HG03342 (cell line): ENCODE measurements around the gene MTAP.
A peak's percentile ranks its signal among the peaks of the same experiment; 100 is the strongest.
"Not testable (repeated sequence)": the region's sequence is repeated elsewhere in the genome, so short reads cannot be mapped to it uniquely, and the experiment has no call there.

Experiments
- ATAC-seq: cut with Tn5 transposase; IDR thresholded peaks from one replicate; pipeline ENCODE4 v1.9.1; 2021; ENCODE audit warnings: mild to moderate bottlenecking, moderate library complexity; ENCODE audit not compliant: unreplicated experiment

Gene MTAP

GRCh38 chr9:21906213-21906612 lies 103.8 kb downstream of the MTAP start:
- ATAC-seq, result no peak

GRCh38 chr9:21906881-21907280 lies 104.4 kb downstream of the MTAP start:
- no peak for ATAC-seq

- ATAC-seq, result peak; percentile 78
Measured at GRCh38 chr9:21919377-21920362, 117.2 kb downstream of the MTAP start.

GRCh38 chr9:21923694-21924093 lies 121.3 kb downstream of the MTAP start:
- no peak for ATAC-seq

GRCh38 chr9:21927752-21928151 lies 125.3 kb downstream of the MTAP start:
- ATAC-seq, result no peak

GRCh38 chr9:21931428-21931827 lies 129.0 kb downstream of the MTAP start:
- ATAC-seq, result no peak

GRCh38 chr9:21933281-21933680 lies 130.8 kb downstream of the MTAP start:
- ATAC-seq, result no peak

- no peak for ATAC-seq
Measured at GRCh38 chr9:21933865-21934264, 131.4 kb downstream of the MTAP start.

- ATAC-seq, result no peak
Measured at GRCh38 chr9:21935631-21936030, 133.2 kb downstream of the MTAP start.

- ATAC-seq, result no peak
Measured at GRCh38 chr9:21936161-21936560, 133.7 kb downstream of the MTAP start.

GRCh38 chr9:21941337-21941995 lies 139.0 kb downstream of the MTAP start:
- ATAC-seq, result no peak

GRCh38 chr9:21943464-21943863 lies 141.0 kb downstream of the MTAP start:
- peak; percentile 53 for ATAC-seq

GRCh38 chr9:21945606-21946005 lies 143.2 kb downstream of the MTAP start:
- no peak for ATAC-seq

- ATAC-seq, result no peak
Measured at GRCh38 chr9:21958833-21959232, 156.4 kb downstream of the MTAP start.

GRCh38 chr9:21959268-21959667 lies 156.8 kb downstream of the MTAP start:
- not testable (repeated sequence) for ATAC-seq

GRCh38 chr9:21961569-21961968 lies 159.1 kb downstream of the MTAP start:
- ATAC-seq, result no peak

- peak; percentile 50 for ATAC-seq
Measured at GRCh38 chr9:21964925-21965385, 162.5 kb downstream of the MTAP start.

GRCh38 chr9:21965401-21965951 lies 163.0 kb downstream of the MTAP start:
- ATAC-seq, result peak; percentile 81

GRCh38 chr9:21966140-21966851 lies 163.9 kb downstream of the MTAP start:
- ATAC-seq, result no peak

GRCh38 chr9:21967169-21967568 lies 164.7 kb downstream of the MTAP start:
- no peak for ATAC-seq

- no peak for ATAC-seq
Measured at GRCh38 chr9:21967702-21968101, 165.3 kb downstream of the MTAP start.
